GM19099 (cell line): ENCODE results near the gene SRGAP1.

Source experiments
- POLR2A ChIP-seq: IDR thresholded peaks from 3 replicates; pipeline ENCODE4 v1.6.1; 2011; ENCODE audit warnings: low read depth; ENCODE audit not compliant: insufficient read length; ENCODE audit errors: extremely low read depth

Gene SRGAP1

DNA sequence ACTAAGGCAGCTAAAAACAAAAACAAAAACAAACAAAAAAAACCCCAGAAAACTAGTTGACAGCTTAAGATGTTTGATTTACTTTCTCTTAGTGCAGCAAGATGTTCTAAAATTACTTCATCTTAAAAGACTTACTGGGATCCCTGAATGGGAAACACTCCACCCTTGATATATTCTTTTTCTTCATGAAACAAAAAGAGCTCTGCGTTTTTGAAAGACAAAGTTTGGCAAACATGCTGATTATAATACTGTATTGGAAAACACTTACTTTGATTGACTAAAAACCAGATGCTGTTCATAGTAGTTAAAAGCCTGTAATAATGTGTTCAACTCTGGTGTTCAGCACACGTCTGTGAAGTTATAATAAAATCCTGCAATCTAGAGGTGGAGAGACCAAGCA lies 136.8 kb downstream of the SRGAP1 start:
- TF ChIP-seq POLR2A: no peak

DNA sequence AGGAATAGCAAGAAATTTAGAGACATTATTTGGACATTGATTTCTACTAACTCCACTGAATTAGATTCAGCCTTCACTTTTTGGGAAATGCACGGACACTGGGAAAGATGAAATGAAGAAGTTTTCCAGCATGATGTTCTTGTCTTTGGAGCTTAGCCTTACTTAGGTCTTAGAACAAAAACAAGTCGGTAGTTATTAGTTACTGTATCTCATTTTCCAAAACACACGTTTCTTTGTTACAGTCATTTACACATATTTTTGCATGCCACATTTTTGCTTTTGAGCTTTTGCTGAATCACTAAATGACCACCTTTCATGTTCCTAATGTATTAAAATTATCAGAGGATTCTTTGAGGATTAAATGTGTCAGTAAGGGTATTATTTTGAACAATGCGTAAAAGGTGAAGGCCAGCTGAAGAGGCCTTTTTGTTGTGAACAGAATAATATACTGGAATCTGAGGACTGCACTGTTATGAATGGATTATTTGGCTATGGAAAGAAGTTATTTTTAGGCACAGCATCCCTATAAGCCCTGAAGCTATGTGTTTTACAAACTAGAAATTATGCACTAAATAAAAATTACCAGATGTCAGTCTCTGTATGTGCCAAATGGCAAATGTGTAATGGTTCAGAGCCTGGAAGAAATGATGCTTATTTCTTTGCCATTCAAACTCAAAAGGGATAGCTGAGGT lies 138.2 kb downstream of the SRGAP1 start:
- TF ChIP-seq POLR2A: no peak

DNA sequence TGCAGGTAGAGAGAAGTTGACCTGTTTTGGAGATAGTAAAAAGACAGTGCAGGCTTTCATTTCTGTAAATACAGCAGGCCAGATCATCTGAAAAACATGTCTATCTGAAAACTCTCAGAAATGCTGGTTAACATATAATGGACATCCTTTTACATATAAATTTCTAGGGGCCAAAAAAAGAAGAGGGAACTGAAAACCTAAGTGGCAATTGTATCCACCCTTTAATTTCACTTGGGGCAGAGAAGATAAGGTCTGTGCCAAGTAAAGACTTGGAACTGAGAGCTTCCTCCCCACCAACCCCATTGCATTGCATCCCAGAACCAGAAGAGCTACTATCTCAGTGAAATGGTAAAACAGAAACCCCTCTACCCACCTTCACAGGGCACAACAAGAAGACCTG lies 141.0 kb downstream of the SRGAP1 start:
- TF ChIP-seq POLR2A: no peak

DNA sequence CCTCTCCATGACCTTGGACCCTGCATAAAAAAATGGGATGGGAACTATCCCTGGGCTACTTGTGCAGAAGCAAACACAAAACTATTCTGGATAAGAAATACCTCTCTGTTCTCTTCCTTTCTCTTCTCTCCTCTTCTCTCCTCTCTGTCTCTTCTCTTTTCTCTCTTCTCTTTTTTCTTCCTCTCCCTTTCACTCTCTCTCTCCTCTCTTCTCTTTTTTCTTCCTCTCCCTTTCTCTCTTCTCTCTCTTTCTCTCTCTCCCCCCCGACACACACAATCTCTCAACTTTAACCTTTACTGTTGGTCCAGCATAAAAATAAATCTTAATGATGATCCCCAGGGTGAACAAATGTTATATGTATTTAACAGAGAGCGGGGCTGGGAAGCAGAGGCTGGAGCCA lies 141.4 kb downstream of the SRGAP1 start:
- no peak for TF ChIP-seq POLR2A

DNA sequence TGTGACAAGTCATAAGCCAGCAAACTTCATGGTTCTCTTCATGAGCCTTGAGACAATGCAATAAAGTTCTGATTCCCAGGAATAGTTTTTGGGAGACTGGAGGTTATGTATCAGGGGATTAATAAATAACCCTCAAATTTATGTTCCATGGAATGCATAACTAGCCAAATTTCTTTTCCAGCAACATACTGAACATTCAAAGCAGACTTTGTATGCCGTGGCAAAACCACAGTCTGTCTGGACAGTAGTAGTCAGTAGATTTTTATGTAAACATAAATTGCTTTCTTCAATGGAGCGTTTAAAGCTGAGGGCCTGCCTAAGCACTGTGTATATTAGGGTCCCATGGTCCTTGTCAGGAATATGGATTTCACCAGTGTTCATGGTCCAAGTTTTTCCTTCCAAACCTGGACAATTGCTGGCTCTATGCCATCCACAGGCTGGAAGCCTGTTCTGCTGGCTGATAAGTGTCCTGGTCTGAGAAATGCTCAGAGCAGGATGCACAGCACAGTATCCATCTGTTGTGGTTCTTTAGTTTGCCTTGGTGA lies 144.9 kb downstream of the SRGAP1 start:
- no peak for TF ChIP-seq POLR2A

DNA sequence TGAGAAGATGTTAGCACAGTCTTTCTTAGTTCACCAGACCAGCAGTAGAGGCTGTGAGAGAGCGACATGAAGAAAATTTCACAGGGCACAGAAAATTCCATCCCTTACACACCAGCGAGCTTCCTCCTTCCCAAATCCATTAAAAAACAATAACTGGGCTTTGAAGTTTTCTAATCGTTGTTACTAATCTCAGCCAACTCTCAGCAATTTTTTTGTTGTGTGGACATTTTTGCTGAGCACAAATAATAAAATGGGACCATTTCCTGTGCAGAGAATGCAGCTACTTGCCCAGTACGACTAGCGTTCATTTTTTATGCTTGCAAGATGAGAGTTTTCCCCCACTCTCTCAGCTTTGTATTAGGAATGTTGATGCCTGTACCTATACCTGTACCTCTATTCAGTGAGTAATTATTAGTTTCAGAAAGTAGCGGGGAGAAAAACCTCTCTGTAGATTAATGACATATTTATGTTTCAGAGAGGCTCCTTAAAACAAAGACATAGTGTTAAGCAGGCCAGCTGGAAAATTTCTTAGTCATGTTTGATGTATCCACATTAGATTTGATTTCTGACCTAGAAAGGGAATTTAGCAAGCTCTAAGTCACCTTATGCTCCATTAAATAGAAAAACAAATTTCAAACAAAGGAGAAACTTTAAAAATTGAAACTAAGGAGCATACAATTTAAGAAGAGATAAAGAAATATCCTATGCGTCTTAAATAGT lies 146.5 kb downstream of the SRGAP1 start:
- TF ChIP-seq POLR2A: no peak

DNA sequence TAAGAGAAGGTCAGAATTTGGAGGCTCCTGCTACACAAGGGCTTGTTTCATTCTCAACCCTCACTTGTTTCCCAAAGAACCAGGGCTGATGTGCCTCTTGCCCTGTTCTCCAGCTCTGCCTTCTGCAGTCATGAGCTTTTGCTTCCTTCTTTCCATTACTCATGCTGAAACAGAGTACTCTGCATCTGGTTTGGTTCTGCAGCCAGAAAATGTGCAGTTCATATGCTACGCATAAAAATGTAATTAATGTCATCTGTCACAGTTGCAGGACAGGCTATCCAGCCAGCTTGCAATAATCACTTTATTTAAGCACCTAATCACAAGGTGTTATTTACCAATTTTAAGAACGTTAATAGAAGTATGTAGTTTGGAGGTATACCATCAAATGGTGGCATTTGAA lies 150.2 kb downstream of the SRGAP1 start:
- TF ChIP-seq POLR2A: no peak

DNA sequence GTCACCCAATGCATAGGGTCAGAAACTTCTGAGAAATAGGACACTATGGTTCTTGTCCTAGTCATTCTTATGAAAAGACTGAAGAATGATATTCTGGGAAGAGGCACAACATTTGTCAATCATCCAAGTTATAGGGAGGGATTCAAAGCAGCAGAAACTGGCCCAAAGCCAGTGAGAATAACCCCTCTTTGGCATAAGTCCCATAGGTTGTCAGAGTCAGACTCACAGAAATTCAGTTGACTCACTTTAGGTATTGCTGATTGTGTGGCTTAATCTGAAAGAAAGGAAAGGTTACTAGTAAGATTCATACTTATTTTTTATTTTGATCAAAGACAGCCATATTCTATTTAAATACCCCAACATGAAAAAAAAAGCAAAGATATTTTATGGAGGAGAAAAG lies 151.0 kb downstream of the SRGAP1 start:
- TF ChIP-seq POLR2A: no peak

DNA sequence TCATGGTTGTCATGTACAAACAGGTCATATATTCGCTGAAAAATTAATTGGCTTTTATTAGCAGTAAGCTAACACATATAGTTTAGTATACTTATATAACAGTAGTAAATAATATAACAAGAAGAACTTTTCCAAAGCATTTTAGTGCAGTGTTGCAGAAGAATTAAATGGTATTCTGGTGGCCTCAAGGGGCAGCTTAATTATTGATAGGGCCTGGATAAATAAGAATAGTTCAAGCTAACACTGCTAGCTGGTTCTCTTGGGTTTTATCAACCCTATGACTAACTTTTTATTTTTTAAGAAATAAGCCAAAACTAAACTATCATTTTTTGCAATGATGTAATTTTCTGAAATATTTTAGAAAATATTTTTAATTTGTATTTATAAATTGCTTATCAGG lies 152.1 kb downstream of the SRGAP1 start:
- TF ChIP-seq POLR2A: no peak

DNA sequence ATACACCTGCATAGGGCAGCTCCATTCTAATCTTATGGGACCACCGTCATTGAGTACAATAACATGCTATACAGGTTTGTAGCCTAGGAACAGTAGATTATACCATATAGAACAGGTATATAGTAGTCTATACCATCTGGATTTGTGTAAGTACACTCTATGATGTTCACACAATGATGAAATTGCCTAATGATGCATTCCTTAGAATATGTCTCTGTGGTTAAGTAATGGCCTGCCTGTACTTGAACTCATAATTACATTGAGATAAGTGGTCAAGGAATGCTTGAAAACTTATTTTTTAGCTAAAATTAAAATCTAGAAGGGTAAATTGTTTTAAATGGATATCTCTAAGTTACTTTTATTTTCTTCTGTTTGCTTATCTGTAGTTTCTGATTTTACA lies 152.7 kb downstream of the SRGAP1 start:
- no peak for TF ChIP-seq POLR2A

DNA sequence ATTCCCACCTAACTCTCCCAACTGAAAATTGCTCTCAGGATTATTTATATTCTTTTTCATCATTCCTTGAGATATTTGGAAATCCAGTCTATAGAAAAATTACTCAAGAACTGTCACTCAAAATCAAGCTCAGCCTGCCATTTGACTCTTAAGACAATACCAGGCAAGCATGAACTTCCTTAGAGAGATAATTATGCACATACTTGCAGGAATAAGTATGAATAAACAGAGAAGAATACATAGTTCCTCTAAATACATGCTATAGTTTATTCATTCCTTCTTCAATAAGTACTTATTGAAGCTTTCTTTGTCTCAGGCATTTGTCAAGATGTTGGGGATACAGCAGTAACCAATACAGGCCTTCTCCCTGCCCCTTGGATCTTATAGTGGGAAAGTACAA lies 154.1 kb downstream of the SRGAP1 start:
- TF ChIP-seq POLR2A: no peak

DNA sequence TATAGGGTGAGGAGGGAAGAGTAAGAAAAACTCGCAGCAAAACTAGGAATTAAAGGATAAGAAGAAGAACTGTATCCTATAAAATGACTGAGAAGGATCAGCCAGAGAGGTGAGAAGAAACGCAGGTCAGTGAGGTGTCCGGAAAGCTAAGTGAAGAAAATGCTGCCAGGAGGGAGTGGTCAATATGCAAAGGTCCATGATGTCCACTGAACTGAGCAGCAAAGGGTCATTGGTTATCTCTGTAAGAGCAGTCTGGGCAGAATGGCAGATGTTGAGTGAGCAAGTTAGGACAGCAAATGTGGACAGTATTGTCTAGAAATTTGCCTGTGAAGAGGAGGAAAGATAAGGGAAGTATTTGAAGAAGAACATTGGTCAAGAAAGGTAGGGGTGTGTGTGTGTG lies 155.4 kb downstream of the SRGAP1 start:
- no peak for TF ChIP-seq POLR2A

DNA sequence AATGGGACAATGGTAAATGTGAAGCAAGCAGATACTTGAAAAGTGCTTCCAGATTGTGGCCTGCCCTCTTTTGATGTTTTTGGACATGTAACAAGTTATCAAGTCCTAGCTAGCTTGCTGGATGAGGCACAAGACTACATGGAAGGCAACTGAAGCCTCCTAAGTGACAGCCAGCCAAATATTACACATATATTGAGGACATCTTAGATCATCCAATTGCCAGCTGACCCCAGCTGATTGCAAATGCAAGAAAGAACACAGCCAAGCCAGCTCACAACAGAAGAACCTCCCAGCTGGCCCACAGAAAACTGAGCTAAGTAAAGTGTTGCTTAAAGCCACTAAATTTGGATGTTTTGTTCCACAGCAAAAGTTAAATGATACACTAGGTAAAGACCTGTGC lies 156.9 kb downstream of the SRGAP1 start:
- TF ChIP-seq POLR2A: no peak

DNA sequence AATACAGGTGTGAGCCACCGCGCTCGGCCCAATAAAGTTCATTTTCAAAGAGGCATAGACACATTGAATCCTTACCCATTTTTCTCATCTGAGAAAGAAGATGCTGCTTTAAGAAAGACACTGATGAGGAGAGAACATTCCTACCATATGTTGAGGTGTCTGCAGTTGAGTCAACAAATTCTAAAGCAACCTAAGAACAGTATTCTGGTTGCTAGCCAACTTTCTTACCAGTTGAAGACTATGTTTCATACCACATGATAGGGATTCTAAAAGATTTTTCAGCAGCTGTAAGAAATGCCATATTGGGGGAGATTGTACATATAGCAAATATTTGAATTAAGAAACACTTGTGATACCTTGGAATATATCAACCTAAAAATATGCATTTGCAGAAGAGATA lies 160.1 kb downstream of the SRGAP1 start:
- TF ChIP-seq POLR2A: no peak

DNA sequence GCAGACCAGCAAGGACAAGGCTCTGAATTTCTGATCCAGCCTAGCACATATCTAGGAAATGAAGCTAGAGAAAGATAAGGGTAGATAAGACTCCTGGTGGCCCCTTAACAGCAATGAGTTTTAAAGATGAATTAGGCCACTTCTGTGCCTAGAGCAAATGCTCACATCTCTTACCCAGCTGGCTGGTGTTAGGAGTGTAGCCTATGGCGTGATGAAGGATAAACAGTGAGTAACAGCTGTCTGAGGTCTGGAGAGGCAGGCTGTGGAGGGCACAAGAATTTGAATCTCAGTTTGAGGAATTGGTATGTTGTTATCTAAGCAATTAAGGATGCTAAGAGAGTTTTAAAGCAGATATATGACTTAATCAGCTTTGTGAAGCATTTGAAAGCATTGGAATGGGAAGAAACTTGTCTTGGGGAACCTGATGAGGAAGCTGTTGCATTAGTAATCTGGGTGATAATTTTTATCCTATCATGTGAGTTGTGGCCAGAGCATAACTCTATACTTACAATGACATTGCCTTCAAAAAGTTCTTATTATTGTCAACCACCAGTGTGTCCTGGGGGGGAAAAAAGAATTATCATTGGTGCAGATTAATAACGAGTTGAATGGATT lies 161.8 kb downstream of the SRGAP1 start:
- no peak for TF ChIP-seq POLR2A

DNA sequence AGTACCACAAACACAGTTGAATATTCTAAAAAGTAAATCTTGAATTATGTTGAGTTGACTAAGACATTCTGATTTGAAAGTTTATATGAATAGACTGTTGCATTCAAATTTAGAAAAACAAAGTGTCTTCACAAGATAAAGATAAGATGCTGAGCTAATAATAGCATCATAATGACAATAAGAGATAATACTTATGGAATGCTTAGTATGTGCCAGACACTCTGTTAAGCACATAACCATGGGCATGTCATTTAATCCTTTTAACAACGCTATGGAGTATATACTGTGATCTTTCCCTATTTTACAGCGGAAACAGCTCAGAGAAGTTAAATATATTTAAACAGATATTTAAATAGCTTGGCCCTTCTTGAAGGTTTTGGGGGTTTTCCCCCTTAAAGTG lies 163.4 kb downstream of the SRGAP1 start:
- TF ChIP-seq POLR2A: no peak

DNA sequence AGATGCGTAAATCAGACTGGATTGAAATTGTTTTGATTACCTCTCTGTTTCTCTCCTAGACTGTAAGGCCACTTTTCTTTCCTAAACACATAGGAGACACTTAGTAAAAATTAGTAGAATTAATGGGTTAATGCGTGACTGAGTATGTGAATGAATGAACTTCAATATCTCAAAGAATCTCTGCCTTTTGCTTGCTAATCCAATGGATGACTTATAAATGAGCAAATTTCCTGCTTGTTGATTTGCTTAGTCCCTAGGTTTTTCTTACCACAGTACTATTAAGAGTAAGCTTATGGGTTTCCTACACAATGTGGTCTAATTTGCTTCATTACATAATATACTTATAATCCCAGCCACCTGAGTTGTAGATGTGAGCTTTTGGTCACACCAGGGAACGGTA lies 164.1 kb downstream of the SRGAP1 start:
- no peak for TF ChIP-seq POLR2A
